Hepatocyte (in vitro differentiated cells): ENCODE data around the gene ATP5F1B. TPM values are rescaled to one million over a fixed set of nuclear protein-coding genes. Genes with fewer than 3 reads are reported as not detected.
"Not testable (repeated sequence)": the region's sequence is repeated elsewhere in the genome, so short reads cannot be mapped to it uniquely, and the experiment has no call there.

ENCODE experiments used
- DNase-seq: peaks from one replicate; pipeline ENCODE4 v3.0.0-alpha.2; 2016; ENCODE audit warnings: low spot score
- H2AFZ ChIP-seq: fragments of 200-600 bp; sonication (generic); 2 replicates; pipeline ENCODE4 v1.6.0; 2016; ENCODE audit warnings: antibody characterized with exemption, mild to moderate bottlenecking
- H3K27ac ChIP-seq: fragments of 200-600 bp; sonication (generic); 2 replicates; pipeline ENCODE4 v1.5.1; 2016; ENCODE audit warnings: mild to moderate bottlenecking
- H3K27me3 ChIP-seq: fragments of 200-600 bp; sonication (generic); 2 replicates; pipeline ENCODE4 v1.6.1; 2016
- H3K36me3 ChIP-seq: fragments of 200-600 bp; sonication (generic); replicated peaks from 2 replicates; pipeline ENCODE4 v1.5.1; 2016; ENCODE audit warnings: low read depth; ENCODE audit not compliant: insufficient read depth
- H3K4me1 ChIP-seq: fragments of 200-600 bp; sonication (generic); 2 replicates; pipeline ENCODE4 v1.5.1; 2016; ENCODE audit warnings: mild to moderate bottlenecking, moderate library complexity; ENCODE audit not compliant: insufficient read depth
- H3K4me2 ChIP-seq: fragments of 200-600 bp; sonication (generic); 2 replicates; pipeline ENCODE4 v1.6.0; 2016
- H3K4me3 ChIP-seq: fragments of 200-600 bp; sonication (generic); 2 replicates; pipeline ENCODE4 v1.5.1; 2016; ENCODE audit warnings: mild to moderate bottlenecking
- H3K79me2 ChIP-seq: fragments of 200-600 bp; sonication (generic); 2 replicates; pipeline ENCODE4 v1.6.0; 2017; ENCODE audit warnings: mild to moderate bottlenecking
- H3K9me2 ChIP-seq: fragments of 200-600 bp; sonication (generic); replicated peaks from 2 replicates; pipeline ENCODE4 v1.6.0; 2017; ENCODE audit warnings: mild to moderate bottlenecking; ENCODE audit not compliant: insufficient read depth
- H3K9me3 ChIP-seq: fragments of 200-600 bp; sonication (generic); 2 replicates; pipeline ENCODE4 v1.5.1; 2016; ENCODE audit warnings: low read depth, mild to moderate bottlenecking
- H4K20me1 ChIP-seq: fragments of 200-600 bp; sonication (generic); 2 replicates; pipeline ENCODE4 v1.6.0; 2016; ENCODE audit warnings: mild to moderate bottlenecking; ENCODE audit not compliant: insufficient read depth, poor library complexity, severe bottlenecking
- EZH2 ChIP-seq: fragments of 200-600 bp; sonication (generic); IDR thresholded peaks from 2 replicates; pipeline ENCODE4 v1.6.1; 2016; ENCODE audit warnings: antibody characterized with exemption, mild to moderate bottlenecking, borderline replicate concordance
- EZH2phosphoT487 ChIP-seq: fragments of 200-600 bp; sonication (generic); IDR thresholded peaks from one replicate; pipeline ENCODE4 v1.6.1; 2018; ENCODE audit warnings: antibody characterized with exemption, mild to moderate bottlenecking, low read depth, moderate library complexity; ENCODE audit not compliant: unreplicated experiment, severe bottlenecking
- WGBS: methylation state at CpG from one replicate; pipeline ENCODE4 v1.1.6; 2016; ENCODE audit warnings: low lambda C conversion rate; ENCODE audit errors: missing lambda C conversion rate; 5-methylcytosine and 5-hydroxymethylcytosine counted together
- polyA plus RNA-seq: library from polyadenylated mRNA; unstranded; fragments of >200 nt; fragmentation: Nextera tagmentation; extraction: Ambion mirVana; gene quantifications from 2 replicates; pipeline ENCODE4 v1.2.1, GENCODE V29; 2016
- total RNA-seq: library from RNA; depleted of rRNA; stranded (reverse); fragments of >200 nt; gene quantifications from 2 replicates; pipeline ENCODE4 v1.2.3, GENCODE V29; 2014
- TF ChIP-seq, protein P1 (sequence below): fragments of 200-600 bp; sonication (generic); IDR thresholded peaks from 2 replicates; pipeline ENCODE4 v1.5.1; 2016; ENCODE audit warnings: antibody characterized with exemption, mild to moderate bottlenecking; ENCODE audit not compliant: poor library complexity

ATP5F1B gene
- total and polyA plus RNA-seq, 2 experiments from 2014 or later: 478 to 950 TPM

DNA sequence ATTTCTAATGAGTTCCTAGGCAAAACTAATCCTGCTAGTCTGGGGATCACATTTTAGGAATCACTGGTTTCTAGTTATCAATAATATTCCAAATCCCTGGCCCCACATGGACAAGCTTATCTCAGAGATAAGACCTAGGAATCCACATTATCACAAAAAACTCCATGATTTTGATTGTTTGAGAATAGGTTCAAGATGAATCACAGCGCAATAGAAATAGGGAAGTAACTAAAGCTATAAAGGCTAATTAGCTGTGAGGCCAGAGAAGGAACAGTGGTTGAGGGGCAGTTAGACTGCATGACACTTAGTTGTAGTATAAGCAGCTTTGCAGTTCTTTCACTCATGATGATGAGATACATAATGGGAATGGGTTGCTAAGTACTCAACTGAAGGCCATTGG lies 13.1 kb upstream of the ATP5F1B start:
- Histone ChIP-seq H3K4me2 (no peak overlapping the region), H3K4me1 (no peaks in the 10 kb centered on the region), H3K79me2 (no peaks in the 10 kb centered on the region), H4K20me1 (no peaks in the 10 kb centered on the region), H3K4me3 (no peak overlapping the region), H3K27me3 (no peaks in the 10 kb centered on the region), H3K9me2 (no peaks in the 10 kb centered on the region), H3K36me3 (no peaks in the 10 kb centered on the region), H2AFZ (no peak overlapping the region), H3K27ac (peak overlapping the region; percentile 0), H3K9me3 (no peaks in the 10 kb centered on the region)
- WGBS: 89% methylated on average over 1 of the region's 1 CpG
- TF ChIP-seq, protein P1, sequence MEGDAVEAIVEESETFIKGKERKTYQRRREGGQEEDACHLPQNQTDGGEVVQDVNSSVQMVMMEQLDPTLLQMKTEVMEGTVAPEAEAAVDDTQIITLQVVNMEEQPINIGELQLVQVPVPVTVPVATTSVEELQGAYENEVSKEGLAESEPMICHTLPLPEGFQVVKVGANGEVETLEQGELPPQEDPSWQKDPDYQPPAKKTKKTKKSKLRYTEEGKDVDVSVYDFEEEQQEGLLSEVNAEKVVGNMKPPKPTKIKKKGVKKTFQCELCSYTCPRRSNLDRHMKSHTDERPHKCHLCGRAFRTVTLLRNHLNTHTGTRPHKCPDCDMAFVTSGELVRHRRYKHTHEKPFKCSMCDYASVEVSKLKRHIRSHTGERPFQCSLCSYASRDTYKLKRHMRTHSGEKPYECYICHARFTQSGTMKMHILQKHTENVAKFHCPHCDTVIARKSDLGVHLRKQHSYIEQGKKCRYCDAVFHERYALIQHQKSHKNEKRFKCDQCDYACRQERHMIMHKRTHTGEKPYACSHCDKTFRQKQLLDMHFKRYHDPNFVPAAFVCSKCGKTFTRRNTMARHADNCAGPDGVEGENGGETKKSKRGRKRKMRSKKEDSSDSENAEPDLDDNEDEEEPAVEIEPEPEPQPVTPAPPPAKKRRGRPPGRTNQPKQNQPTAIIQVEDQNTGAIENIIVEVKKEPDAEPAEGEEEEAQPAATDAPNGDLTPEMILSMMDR: no peak
- no peak for TF ChIP-seq EZH2
- TF ChIP-seq EZH2phosphoT487: no peak
- DNase-seq: peak; percentile 13

DNA sequence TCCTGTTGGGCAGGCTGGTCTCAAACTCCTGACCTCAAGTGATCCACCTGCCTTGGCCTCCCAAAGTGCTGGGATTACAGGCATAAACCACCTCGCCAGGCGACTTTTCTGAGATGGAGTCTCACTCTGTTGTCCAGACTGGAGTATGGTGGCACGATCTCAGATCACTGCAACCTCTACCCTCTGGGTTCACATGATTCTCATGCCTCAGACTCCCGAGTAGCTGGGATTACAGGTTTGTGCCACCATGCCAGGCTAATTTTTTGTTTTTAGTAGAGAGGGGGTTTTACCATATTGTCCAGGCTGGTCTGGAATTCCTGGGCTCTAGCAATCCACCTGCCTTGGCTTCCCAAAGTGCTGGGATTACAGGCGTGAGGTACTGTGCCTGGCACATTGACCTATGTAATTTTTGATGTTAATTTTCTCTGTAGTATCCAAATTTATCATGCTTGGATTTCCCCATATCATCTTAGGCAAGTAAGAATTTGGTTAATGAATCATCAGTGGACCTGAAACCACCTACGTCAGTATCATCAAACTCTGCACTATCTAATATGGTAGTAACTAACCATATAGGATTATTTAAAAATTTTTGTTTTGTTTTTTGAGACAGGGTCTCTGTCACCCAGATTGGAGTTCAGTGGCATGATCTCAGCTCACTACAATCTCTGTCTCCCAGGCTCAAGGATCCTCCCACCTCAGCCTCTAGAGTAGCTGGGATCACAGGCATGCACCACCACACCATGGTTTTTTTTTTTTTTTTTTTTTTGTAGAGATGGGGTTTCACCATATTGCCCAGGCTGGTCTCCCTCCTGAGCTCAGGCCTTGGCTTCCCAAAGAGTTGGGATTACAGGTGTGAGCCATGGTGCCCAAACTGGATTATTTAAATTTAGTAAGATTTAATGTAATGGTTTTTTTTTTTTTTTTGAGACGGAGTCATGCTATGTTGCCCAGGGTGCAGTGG lies 11.9 kb upstream of the ATP5F1B start:
- WGBS: 94% methylated on average over 7 of the region's 7 CpGs
- H3K9me3 ChIP-seq: no peaks in the 10 kb centered on the region
- H4K20me1 ChIP-seq: no peaks in the 10 kb centered on the region
- H3K4me3 ChIP-seq: no peak overlapping the region
- H3K27ac ChIP-seq: no peak overlapping the region
- no peak overlapping the region for H3K4me2 ChIP-seq
- no peak for DNase-seq
- TF ChIP-seq EZH2phosphoT487 (no peak), EZH2 (no peak)
- TF ChIP-seq, protein P1: no peak
- no peaks in the 10 kb centered on the region for H3K36me3 ChIP-seq
- H3K4me1 ChIP-seq: no peaks in the 10 kb centered on the region
- no peaks in the 10 kb centered on the region for H3K79me2 ChIP-seq
- no peaks in the 10 kb centered on the region for H3K27me3 ChIP-seq
- no peak overlapping the region for H2AFZ ChIP-seq
- no peaks in the 10 kb centered on the region for H3K9me2 ChIP-seq

DNA sequence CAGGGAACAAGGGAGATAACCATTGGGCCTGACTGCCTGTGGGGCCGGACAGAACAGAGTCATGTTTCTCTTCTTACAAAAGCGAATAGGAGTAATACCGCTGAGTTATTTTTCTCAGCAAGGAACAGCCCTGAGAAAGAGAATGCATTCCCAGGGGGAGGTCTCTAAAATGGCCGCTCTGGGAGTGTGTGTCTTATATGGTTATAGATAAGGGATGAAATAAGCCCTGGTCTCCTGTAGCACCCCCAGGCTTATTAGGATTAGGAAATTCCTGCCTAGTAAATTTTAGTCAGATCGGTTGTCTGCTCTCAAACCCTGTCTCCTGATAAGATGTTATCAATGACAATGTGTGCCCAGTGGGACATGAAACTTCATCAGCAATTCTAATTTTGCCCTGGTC lies 8.0 kb upstream of the ATP5F1B start:
- not testable (repeated sequence) for H2AFZ ChIP-seq, H3K27ac ChIP-seq, H3K27me3 ChIP-seq, H3K4me1 ChIP-seq, H3K4me3 ChIP-seq, DNase-seq, H3K79me2 ChIP-seq, H3K36me3 ChIP-seq, H4K20me1 ChIP-seq, H3K4me2 ChIP-seq, H3K9me2 ChIP-seq, H3K9me3 ChIP-seq
- 85% methylated on average over 5 of the region's 5 CpGs for WGBS

DNA sequence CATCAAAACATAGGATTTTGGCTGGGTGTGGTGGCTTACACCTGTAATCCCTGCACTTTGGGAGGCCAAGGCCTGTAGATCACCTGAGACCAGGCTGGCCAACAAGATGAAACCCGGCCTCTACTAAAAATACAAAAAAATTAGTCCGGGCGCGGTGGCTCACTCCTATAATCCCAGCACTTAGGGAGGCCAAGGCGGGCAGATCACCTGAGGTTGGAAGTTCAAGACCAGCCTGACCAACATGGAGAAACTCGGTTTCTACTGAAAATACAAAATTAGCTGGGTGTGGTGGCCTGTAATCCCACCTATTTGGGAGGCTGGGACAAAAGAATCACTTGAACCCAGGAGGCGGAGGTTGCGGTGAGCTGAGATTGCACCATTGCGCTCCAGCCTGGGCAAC lies 2.2 kb upstream of the ATP5F1B start:
- H2AFZ ChIP-seq, H3K4me3 ChIP-seq, DNase-seq, H3K4me2 ChIP-seq, H3K27ac ChIP-seq, H3K9me3 ChIP-seq, H3K36me3 ChIP-seq, H3K27me3 ChIP-seq, H3K9me2 ChIP-seq: not testable (repeated sequence)
- 96% methylated on average over 9 of the region's 9 CpGs for WGBS
- Histone ChIP-seq H3K4me1 (peaks cover 12% of the 10 kb centered on the region), H4K20me1 (peaks cover 22% of the 10 kb centered on the region), H3K79me2 (peaks cover 27% of the 10 kb centered on the region)
